Fibroblast of the conjunctiva (primary cell): ENCODE results near the gene SLC7A14.
A peak's percentile ranks its signal among the peaks of the same experiment; 100 is the strongest.
"Not testable (repeated sequence)": the region's sequence is repeated elsewhere in the genome, so short reads cannot be mapped to it uniquely, and the experiment has no call there.

Experiments
- DNase-seq: peaks from one replicate; pipeline ENCODE4 v3.0.0-alpha.2; 2010; ENCODE audit warnings: low read depth

The SLC7A14 gene

DNA sequence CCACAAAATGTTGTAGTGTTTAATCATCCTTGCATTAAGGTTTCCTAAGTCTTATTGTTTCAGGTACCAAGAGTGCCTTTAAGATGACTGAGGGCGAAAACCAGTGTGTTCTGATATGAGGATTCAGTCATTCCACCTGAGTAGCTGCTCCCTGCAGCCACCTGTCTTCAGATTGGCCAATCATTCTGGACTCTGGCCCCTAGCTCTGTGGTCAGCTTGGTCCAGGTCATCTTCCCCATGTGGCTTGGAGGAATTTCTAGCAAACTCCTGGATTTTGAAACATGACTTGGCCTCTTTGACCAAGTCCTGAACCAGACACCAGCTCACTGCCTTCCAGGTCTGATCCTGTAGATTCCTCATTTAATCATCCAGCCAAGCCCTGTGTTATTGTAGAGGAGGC, 7.8 kb upstream of the SLC7A14 start:
- DNase-seq = no peak

DNA sequence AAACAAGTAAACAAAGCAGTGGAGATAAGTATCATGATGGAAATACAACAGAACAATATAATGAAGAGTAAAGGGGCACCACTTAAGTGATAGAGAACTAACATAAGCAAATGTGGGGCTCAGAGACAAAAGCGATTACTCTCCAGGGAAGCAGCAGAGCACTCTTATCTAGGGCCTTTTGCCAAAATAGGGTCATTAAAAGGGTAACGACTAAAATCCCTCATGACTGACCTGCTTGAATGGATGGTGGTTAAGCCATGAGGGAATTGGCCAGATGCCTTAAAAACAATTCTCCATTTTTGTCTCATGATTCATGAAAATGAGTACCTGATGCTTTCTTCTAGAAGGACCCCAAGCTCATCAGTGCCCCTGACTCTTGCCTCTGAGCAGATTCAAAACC, 3.2 kb upstream of the SLC7A14 start:
- no peak for DNase-seq

GRCh38 chr3:170585008-170585936, 603 bp downstream of the SLC7A14 start:
- DNase-seq = no peak

DNA sequence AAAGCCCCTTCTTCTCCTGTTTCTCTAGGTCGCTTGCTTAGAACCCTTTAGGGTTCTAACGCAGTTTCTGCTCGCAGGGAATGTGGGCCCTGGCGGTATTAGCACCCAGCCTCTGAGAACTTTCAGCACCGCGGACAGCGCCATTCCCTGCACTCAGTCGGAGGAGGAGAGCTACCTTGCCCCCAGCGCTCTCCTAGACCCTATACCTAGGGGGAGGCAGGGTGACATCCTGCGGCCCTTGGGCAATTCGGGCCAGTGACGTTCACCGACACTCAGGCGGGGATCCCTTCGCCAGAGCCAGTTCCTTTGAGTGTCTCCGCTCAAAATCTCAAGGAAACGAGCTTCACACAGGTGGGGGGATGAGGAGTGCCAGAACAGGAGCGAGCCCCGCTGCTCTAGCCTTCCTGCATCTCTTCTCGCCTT, 1.3 kb downstream of the SLC7A14 start:
- peak; percentile 28 for DNase-seq

- no peak for DNase-seq
Measured at GRCh38 chr3:170579646-170580045, 6.2 kb downstream of the SLC7A14 start.

DNA sequence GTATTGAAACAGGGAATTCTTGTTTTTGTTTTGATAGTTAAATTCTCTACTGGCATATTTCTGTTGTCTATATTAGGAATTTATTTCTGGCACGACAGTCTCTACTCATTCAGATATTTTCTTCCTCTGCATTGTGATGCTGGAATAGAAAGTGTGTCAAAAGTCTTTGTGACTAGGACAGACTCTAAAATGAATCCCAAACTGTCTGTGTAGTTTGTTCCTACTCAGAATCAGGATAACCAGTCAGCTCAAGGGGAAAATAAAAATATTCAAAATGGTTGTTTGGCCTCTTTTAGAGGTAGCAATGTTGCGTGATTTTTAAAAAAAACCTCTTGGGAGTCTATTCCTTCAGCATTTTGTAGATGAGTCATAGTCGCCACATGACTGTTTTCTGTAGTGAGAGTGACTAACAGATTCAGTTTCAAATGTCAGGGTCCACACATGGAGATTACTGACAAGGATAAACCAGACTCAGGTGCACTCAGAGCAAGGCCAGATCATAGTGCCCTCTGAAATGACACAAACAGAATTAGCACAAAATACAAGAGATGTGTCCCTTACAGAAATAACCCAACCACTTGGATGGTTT, 13.1 kb downstream of the SLC7A14 start:
- peak; percentile 57 for DNase-seq

- not testable (repeated sequence) for DNase-seq
Measured at GRCh38 chr3:170567598-170567997, 18.3 kb downstream of the SLC7A14 start.

DNA sequence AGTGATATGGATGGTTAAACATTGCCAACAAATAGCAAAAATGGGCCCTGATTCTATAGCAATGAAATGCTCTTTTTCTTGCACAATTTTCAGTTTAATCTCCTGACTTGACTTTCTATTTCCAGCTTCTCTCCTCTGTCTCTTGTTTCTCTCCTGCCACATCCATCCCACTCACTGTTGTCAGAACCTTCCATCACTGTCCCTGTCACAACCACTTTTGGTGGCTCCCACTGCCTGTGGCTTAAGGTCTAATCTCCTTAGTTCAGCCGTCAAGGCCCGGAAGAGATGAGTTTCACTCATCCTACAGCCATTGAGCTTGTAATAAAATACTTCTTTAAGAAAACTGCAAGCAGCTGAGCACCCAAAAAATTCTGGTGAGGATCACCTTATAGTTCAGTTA, 19.5 kb downstream of the SLC7A14 start:
- no peak for DNase-seq

- DNase-seq = no peak
Measured at GRCh38 chr3:170565495-170565894, 20.4 kb downstream of the SLC7A14 start.

DNA sequence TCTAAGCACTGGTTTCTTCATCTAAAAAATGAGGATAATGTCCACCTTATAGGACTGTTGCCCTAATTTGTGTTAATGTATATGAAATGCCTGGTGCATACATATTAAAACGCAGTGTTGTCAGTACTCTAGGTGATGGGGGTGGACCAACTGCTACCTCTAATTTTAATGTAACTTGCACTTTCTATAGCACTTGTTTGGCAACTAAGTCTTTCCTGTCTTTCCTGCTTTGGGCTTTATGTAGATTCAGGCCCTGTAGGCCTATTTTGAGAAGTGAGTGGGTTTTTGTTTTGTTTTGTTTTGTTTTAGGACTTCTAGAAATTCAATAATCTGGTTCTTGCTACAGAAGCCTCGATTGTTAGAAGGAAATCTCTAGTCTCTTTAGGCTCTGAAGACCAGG, 21.2 kb downstream of the SLC7A14 start:
- no peak for DNase-seq

DNA sequence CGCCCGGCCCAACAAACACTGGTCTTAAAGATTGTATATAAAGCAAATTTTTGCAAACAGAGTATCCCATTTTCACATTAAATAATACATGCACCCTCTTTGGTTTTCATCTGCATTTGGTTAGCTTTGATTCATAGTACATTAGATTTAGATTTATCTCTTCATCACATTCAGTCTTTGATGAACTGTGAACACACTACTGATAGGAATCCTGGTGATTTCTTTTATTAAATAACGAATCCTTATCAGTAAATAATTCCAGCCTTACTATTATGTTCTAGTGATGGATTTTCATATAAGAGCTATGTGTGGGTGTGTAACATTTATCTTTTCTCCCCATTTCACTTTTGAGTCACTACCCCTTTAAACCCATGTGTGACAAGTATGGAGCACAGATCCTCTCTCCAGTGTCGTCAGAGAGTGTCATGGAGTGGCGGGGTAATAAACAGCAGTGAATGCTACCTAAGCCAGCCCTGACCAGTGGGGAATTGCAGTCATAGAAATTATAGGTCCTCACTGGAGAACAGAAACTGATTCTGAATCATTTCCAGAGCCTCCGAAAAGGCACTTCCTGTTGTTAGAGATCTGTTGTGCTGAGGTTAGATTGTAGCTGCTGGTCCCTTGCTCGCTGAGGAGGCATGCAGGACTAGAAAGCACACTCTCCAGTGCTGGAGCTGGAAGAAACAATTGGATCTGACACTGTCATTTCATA, 22.0 kb downstream of the SLC7A14 start:
- no peak for DNase-seq

DNA sequence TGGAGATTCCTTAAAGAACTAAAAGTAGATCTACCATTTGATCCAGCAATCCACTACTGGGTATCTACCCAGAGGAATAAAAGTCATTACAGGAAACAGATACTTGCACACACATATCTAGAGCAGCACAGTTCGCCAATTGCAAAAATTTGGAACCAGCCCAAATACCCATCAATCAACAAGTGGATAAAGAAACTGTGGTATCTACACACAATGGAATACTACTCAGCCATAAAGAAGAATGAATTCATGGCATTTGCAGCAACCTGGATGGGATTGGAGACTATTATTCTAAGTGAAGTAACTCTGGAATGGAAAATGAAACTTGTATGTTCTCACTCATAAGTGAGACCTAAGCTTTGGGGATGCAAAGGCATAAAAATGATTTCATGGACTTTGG, 23.8 kb downstream of the SLC7A14 start:
- no peak for DNase-seq

DNA sequence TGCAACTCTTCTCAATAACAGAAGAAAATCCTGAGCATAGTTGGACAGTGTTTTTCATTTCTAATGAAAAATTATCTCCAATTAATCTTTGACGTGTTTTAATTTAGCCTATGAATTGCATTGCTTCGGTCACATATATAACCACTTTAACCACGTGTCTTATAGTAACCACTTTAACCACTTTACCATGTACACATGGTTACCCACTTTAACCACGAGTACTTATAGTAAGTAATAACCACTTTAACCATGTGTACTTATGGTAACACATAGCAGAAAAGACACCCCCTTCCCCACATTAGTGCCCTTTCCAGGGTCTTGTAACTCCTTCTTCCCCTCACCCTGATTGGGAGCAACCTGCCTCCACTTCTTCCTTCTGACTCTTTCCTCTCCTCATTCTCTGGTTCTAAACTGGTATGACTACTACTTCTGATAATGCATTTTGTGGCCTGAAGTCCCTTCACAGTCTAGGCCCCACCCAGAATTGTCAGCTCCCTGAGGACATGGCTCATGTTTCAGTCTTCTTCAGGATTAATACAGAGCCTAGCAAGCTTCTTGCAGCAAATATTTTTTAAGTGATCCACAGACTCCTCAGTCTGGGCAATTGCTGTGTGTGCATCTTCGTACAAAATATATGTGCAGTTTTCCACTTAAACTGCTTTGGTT, 25.0 kb downstream of the SLC7A14 start:
- no peak for DNase-seq

GRCh38 chr3:170560296-170560695, 25.6 kb downstream of the SLC7A14 start:
- no peak for DNase-seq

DNA sequence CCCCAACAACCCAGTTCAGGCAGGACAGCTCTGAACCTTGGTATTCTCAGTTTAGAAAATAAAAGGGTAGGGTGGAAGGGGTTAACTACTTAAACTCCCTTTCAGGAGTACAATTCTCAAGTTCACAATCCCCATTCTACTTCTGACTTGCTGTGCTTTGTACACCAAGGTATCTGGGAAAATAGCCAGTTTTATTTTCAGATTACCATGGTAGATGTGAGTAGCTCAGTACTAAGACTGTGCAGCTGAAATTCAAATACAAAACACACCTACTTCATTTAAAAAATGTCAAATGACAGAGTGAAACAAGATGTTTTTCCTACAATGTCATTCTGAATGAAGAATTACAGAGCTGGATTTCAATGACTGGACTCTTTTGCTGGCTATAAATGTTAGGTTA, 27.4 kb downstream of the SLC7A14 start:
- no peak for DNase-seq

- DNase-seq = no peak
Measured at GRCh38 chr3:170555329-170555728, 30.5 kb downstream of the SLC7A14 start.

DNA sequence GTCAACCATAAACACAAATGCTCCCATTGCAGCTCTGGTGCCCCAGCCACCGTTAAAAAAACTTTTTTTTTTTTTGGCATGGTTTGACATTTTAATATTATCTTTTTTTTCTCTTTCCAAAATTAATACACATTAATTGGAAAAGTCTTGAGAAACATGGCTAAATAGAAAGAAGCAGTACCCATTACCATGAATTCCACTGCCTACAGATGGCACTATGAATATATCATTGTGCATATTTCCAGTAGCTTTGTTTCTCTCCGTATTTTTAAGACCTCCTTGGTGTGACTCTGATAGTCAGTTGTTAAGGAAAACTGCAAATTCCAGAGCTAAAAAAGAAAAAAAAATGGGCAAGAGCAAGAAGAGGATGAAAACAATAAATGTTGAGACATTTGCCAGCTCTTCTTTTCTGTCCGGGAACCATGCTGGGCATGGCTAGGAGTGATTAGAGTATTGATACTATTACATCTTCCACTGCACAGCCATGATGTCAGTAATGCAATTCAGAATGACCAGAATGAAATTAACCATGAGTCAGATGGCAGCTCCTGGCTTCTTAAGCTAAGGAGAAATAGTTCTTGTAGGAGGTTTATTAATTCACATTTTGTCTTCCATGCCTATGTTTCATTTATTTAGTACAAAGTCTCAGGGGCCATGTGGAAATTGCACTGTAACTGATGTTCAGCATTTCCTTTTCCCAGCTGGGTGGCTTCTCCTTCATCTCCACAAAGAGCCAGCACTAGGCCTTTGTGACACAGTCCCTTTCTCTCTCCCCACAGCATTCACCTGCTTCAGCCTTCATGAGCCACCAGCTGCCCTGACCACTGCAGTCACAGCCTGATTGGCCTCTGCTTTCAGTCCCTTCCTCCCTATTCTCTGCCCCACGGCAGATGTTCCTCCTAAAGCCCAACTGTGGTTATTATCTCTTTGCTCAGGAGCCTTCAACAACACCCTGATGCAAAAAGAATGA, 31.8 kb downstream of the SLC7A14 start:
- DNase-seq = no peak

DNA sequence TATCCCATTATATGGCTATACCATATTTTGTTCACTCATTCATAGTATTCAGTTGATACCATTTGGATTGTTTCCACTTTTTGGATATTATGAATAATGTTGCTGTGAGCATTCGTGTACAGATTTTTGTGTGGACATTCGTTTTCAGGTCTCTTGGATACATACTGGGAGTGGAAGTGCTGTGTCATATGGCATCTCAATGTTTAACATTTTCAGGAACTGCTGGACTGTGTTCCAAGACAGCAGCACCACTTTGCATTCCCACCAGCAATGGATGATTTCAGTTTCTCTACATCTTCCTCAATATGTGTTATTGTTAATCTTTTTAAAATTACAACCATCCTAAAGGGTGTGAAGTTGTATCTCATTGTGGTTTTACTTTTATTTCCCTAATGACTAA, 34.6 kb downstream of the SLC7A14 start:
- no peak for DNase-seq

DNA sequence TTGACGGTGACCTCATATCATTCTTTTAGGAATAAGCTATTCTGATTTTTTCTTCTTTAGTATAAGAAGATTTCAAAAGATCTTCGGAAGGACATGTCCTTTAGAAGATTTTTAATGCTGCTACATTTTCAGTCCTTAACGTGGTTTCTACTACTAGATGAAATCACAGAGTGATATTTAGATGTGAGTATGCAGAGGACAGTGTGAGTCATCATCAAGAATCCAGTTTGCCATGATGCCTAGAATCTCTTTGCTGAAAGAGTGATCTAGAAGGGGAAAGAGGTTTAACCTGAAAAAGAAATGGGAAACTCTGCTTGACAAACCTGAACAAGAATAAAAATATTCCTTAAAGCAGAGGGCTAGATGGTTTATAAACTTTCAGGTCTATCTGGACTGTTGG, 43.2 kb downstream of the SLC7A14 start:
- no peak for DNase-seq

- DNase-seq = no peak
Measured at GRCh38 chr3:170539897-170540296, 46.0 kb downstream of the SLC7A14 start.

GRCh38 chr3:170536712-170537111, 49.2 kb downstream of the SLC7A14 start:
- no peak for DNase-seq
